Endometrium (tissue), 2 donors: ENCODE data around the gene PPP2R2C.

Source experiments
- FAIRE-seq: peaks from 2 replicates; lab custom pipeline; 2012; peaks lifted over from hg19 to GRCh38; lab: Jason Lieb, UNC
- donor health status: control.
- donor health status: control.

PPP2R2C gene

DNA sequence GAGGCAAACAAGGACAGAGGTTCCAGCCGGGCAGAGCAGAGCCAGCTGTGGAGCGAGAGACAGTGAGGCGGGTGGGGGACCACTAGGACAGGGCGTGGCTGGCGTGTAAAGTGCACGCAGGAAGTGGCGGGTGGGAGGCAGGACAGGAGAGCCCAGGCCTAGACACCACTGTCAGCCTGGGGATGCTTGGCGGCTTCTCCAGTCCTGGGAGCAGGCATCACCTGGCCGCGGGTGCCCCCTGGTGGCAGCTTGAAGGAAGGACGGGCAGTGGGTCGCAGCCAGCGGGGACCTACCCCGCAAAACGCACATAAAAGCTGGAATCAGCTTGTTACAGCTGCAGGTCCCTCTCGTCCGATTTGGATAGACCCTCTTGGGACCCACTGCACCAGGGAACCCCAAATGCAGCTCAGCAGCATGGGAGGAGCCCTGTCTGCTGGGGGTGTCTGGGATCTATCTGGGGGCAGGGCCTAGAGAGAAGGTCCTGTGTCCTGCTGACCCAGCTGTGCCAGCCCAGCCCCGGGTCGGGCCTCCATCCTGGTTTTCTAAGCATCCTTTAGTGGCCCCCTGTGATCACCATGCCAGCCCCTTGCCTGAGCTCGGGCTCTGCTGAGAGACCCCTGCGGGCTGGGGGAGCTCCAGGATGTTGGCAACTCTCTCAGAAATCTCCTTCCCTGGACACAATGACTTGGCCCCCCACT, 145.0 kb downstream of the PPP2R2C start:
- no peak for FAIRE-seq

DNA sequence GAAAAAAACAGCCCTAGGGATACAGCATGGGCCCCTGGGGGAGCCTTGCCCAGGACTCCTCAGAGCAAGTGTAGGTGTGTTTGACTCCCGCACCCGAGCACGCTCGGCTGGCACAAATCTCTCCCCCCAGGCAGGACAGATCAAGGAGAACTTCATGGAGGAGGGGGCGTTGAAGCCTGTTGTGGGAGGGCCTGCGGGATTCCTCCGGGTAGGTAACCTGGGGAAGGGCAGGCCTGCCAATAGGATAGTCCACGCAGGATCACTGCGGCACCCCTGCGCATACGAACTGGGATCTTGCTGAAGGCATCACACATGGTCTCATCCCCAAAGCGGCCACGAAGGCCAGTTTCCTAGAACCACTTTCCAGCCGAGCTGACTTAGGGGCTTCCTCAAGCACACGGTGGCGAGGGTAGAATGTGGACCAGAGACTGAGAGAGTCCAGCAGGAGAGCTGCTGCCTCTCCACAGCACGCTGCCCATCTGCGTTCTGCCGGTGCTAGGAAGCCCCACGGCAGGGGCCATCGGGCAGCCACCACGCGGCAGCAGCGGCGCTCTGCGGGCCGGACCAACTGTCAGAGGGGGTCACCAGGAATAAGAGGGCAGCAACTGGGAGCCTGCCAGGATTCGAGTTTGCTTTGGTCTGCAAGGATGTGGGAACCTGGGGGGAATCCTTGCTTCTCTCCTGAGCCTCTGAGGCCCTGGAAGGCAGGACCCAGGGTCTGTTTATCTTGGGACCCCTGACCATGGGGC, 145.9 kb downstream of the PPP2R2C start:
- no peak for FAIRE-seq

- no peak for FAIRE-seq
These were observed 146.6 kb downstream of the PPP2R2C start for GRCh38 chr4:6325788-6326290.

- no peak for FAIRE-seq
These were observed 147.2 kb downstream of the PPP2R2C start for GRCh38 chr4:6324999-6325787.

DNA sequence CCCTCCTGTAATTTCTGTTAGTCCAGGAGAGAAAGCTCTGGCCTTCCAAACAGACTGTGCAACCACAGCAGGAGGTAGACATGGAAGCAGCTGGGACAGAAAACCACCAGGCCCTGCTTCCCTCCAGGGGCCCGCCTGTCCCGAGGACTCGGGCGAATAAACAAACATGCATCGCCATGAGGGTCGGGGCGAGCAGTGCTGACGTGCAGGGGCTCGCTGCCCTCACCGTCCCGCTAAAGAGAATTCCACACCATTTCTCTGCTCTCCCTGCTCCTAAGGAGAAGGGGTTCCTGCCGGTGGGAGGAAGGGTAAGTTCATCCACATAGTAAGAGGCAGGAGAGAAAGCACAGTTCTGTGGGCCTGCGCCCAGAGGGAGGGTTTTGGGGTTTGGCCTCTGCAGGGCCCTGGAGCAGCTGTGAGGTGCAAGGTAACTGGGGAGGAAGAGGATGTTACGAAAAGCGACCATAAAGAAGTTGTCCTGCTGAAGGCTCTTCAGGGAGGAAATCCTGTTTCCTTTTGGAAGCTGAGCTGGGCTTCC, 147.9 kb downstream of the PPP2R2C start:
- no peak for FAIRE-seq

GRCh38 chr4:6322761-6323566, 149.4 kb downstream of the PPP2R2C start:
- no peak for FAIRE-seq

DNA sequence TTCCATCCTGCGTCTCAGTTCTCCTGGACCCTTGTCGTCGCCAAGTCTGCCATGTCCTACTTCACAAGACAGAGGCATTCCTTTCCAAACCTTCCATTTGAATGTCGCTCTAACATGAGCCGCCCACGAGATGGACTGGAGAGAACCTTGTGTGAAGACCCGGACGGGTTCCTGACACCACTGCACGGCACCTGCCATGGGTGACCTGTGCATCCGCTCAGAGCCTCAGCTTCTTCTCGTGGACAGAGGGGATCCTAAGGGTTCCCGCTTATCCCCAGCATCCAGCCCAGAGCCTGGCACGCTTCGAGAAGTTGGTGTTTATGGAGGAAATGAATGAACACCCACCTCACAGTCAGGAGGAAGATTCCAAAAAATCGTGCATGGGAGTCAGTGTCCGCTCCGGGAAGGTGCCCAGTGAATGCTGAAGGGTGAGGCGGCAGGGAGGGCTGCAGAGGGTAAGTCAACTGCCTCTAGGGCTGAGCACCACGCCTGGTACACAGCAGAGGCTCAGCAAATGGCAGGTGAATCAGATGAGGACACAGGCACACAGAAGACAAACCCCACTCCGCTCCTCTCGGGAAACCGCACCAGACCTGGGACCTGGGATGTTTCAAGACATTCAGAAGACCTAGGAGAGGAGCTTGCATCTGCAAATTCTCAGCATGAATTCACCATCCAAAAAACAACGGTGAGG, 150.2 kb downstream of the PPP2R2C start:
- FAIRE-seq: no peak

DNA sequence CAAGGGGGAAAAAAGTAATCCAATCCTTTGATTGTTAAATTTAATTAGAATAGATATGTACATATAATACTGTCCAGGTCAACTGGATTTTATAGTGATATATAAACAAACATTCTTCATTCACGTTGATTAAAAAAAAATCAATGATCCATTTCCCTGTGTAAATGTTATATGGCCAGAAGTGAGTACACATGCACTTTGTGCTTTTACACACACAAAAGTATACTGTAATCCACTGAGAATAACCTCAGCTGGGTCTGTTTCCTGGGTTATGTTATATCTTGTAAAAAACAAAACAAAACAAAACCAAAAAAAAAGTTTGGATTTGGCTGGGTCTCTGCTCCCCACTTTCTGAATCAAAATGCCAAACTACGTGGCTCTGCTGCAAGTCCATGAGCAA, 151.1 kb downstream of the PPP2R2C start:
- no peak for FAIRE-seq

GRCh38 chr4:6320663-6321062, 151.8 kb downstream of the PPP2R2C start:
- no peak for FAIRE-seq

GRCh38 chr4:6319530-6320150, 152.8 kb downstream of the PPP2R2C start:
- FAIRE-seq: no peak

DNA sequence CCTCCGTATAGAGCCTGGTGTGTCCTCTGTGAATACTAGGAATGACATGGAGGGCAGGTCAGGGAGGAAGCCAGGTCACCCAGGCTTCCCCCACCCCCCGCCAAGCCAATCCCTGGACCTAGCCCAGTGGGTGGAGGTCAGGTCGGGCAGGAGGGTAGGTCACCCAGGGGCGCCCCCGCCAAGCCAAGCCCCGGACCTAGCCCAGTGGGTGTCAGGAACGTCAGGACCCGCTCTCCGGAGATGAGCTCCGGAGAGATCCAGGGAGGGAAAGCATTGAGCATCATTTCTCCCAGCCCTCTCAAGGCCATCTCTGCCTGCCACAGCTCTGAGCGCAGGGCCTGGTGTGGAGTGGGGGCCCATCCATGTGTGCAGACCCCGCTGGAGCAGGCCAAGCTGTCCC, 154.2 kb downstream of the PPP2R2C start:
- FAIRE-seq: no peak

DNA sequence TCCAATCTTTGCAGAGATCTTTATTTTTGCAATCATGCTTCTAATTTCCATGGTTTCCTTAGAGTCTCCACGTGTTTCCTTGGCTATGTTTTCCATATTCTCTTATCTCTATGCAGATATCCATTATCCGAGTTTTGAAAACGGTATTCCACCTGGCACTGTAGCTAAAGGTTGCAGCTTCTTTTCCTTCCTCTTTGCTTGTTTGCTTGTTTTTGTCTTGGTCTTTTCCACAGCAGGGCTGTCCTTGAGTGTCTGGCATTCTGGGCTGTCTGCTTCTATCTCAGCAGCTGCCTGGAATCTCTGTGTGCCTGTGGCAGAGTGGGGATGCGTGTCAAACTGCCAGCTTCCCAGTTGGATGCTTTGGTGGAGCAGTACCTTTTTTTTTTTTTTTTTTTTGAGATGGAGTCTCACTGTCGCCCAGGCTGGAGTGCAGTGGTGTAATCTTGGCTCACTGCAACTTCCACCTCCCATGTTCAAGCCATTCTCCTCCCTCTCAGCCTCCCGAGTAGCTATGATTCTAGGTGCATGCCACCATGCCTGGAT, 155.9 kb downstream of the PPP2R2C start:
- FAIRE-seq: no peak

GRCh38 chr4:6313216-6313615, 159.2 kb downstream of the PPP2R2C start:
- no peak for FAIRE-seq

- FAIRE-seq: no peak
These were observed 162.6 kb downstream of the PPP2R2C start for GRCh38 chr4:6309777-6310176.

DNA sequence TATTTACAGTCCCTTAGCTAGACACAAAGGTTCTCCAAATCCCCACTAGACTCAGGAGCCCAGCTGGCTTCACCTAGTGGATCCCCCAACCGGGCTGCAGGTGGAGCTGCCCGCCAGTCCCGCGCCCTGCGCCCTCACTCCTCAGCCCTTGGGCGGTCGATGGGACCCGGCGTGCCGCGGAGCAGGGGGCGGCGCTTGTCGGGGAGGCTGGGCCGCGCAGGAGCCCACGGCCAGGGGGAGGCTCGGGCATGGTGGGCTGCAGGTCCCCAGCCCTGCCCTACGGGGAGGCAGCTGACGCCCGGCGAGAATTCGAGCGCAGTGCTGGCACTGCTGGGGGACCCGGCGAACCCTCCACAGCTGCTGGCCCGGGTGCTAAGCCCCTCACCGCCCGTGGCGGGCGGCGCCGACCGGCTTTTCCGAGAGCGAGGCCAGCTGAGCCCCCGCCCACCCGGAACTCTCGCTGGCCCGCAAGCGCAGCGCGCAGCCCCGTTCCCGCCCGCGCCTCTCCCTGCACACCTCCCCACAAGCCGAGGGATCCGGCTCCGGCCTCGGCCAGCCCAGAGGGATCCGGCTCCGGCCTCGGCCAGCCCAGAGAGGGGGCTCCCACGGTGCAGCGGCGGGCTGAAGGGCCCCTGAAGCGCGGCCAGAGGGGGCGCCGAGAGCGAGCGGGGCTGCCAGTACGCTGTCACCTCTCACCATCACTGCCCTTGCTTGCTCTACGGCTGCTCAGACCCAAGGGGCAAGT, 163.3 kb downstream of the PPP2R2C start:
- FAIRE-seq: no peak

DNA sequence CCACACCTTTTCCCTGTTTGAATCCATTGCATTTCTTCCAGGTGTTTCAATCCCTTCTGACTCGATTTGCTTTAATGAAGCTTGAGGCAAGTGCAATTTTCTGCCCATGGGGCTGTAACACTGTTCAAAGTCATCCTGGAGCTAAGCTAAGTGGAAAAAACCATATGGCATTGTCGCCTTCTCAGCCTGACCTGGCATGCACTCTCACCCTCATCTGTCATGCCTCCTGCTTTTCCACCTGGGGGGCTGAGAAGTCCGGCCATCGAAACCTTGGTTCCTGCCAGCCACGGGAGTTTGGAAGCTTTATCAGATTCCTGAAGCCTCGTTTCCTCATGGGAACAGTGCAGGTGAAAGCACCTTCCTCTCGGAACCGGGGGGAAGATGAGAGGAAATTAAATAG, 164.5 kb downstream of the PPP2R2C start:
- no peak for FAIRE-seq

DNA sequence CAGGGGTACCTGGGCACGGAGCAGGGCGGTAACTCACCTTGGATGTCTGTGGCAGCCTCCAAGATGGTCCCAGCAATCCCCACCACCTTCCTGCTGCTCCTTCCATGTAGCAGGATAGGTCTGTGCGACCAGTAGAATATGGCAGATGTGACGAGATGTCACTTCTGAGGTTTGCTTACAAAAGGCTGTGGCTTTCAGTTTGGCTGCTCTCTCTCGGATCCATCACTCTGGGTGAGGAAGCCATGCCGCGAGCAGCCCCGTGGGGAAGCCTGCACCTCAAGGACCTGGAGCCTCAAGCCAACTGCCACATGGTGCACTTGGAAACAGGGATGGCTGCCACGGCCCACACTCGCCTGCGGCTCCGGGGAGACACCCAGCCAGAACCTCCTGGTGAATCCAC, 165.2 kb downstream of the PPP2R2C start:
- no peak for FAIRE-seq

GRCh38 chr4:6306299-6306698, 166.1 kb downstream of the PPP2R2C start:
- FAIRE-seq: no peak

DNA sequence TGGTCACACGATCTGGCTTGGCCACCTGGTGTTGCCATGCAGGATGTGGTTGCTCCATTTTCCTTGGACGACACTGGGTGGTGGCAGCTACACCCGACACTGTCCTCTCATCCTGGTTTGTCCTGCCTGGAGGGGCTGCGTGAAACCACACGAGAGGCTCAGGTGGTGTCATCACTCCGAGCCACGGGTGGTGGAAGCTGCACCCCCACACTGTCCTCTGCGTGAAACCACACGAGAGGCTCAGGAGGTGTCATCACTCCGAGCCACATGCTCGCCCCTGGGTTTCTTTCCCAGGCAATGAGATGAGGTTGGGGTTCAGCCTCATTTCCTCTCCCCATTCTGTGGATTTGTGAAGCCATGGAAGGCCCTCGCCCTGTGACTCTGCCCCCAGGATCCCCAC, 168.5 kb downstream of the PPP2R2C start:
- no peak for FAIRE-seq

GRCh38 chr4:6302869-6303268, 169.5 kb downstream of the PPP2R2C start:
- no peak for FAIRE-seq
